PFSK-1 (cell line): ENCODE results near the gene AGL. TPM values are rescaled to one million over a fixed set of nuclear protein-coding genes. Genes with fewer than 3 reads are reported as not detected.

Experiments
- FOXP2 ChIP-seq: optimal IDR thresholded peaks from 2 replicates; pipeline ENCODE3; 2011; ENCODE audit warnings: borderline replicate concordance, control low read depth, inconsistent platforms; ENCODE audit not compliant: insufficient read depth; ENCODE audit errors: extremely low read length, extremely low read depth
- POLR2AphosphoS5 ChIP-seq: IDR thresholded peaks from 2 replicates; pipeline ENCODE4 v1.6.1; 2012; ENCODE audit warnings: low read depth, mild to moderate bottlenecking, control low read depth, low read length, moderate library complexity
- REST ChIP-seq, 2 experiments: IDR thresholded peaks; 2 replicates each; pipeline versions ENCODE4 v1.6.1 to v1.8.0; 2011 to 2012; ENCODE audit warnings: low read depth in 2 of 2, low read length in 2 of 2, control low read depth in 1 of 2, inconsistent platforms in 1 of 2, mild to moderate bottlenecking in 1 of 2, moderate library complexity in 1 of 2; ENCODE audit not compliant: insufficient read depth in 1 of 2
- SIN3A ChIP-seq: IDR thresholded peaks from 2 replicates; pipeline ENCODE4 v1.6.1; 2012; ENCODE audit warnings: mild to moderate bottlenecking, low read length, moderate library complexity, borderline replicate concordance; ENCODE audit not compliant: insufficient read depth
- TAF1 ChIP-seq: IDR thresholded peaks from 2 replicates; pipeline ENCODE4 v1.6.1; 2012; ENCODE audit warnings: low read length, control low read depth, borderline replicate concordance; ENCODE audit not compliant: insufficient read depth
- polyA plus RNA-seq: library from polyadenylated mRNA; unstranded; fragments of >200 nt; gene quantifications from one replicate; pipeline ENCODE4 v1.2.1, GENCODE V29; 2012; ENCODE audit warnings: low read depth, missing spikeins; ENCODE audit not compliant: insufficient read length

AGL gene
- 1.4 TPM for polyA plus RNA-seq

- TF ChIP-seq POLR2AphosphoS5 (peak; percentile 92), REST (IDR thresholded peaks at IDR 0.05; ENCODE audit: insufficient read depth in 1 of 2, low read depth in 2 of 2, low read length in 2 of 2) (no peak), SIN3A (no peak), TAF1 (peak; percentile 53; the same call in 1 of the 2 replicates), FOXP2 (peak; percentile 76)
Observed at GRCh38 chr1:99849744-99850458, at the start of gene AGL. TSS of gene AGL (plus strand) at chr1:99850361. CDS start at chr1:99851043, 682 bp downstream.

GRCh38 chr1:99801584-99801983 is 48.6 kb upstream of the AGL start:
- TF ChIP-seq REST (IDR thresholded peaks at IDR 0.05; ENCODE audit: insufficient read depth in 1 of 2, low read depth in 2 of 2, low read length in 2 of 2) (no peak), FOXP2 (no peak), SIN3A (no peak), TAF1 (no peak), POLR2AphosphoS5 (no peak)

- TF ChIP-seq SIN3A (no peak), REST (IDR thresholded peaks at IDR 0.05; ENCODE audit: insufficient read depth in 1 of 2, low read depth in 2 of 2, low read length in 2 of 2) (no peak), FOXP2 (no peak), TAF1 (no peak), POLR2AphosphoS5 (no peak)
Observed at GRCh38 chr1:99806882-99807281, 43.3 kb upstream of the AGL start.

GRCh38 chr1:99808391-99809115 is 41.6 kb upstream of the AGL start:
- TF ChIP-seq FOXP2 (no peak), TAF1 (no peak), POLR2AphosphoS5 (no peak), REST (IDR thresholded peaks at IDR 0.05; ENCODE audit: insufficient read depth in 1 of 2, low read depth in 2 of 2, low read length in 2 of 2) (no peak), SIN3A (no peak)
